K562 (cell line): Measurements from ENCODE around the gene FGF2. TPM values are rescaled to one million over a fixed set of nuclear protein-coding genes. Genes with fewer than 3 reads are reported as not detected.

Experiments used
- ATAC-seq: fragments of 200-7000 bp; cut with Tn5 transposase; 3 replicates; pipeline ENCODE4 v1.9.1; 2020; ENCODE audit warnings: moderate library complexity
- BruUV-seq: library from RNA; stranded (reverse); fragments of 400-500 nt; replicated peaks from 2 replicates; lab custom pipeline; 2021; lab: Mats Ljungman, UMichigan
- CTCF ChIA-PET: fragments of 300-600 bp; formaldehyde crosslinking; extraction: SDS; loops from one replicate; lab custom pipeline; 2021; ENCODE audit warnings: low intra/inter-chr PET ratio; lab: Yijun Ruan, JAX
- POLR2A ChIA-PET: fragments of 300-600, 350-650 bp; sonication (Branson Sonifier 250); formaldehyde crosslinking; extraction: SDS; loops from one replicate; lab custom pipeline; 2021; ENCODE audit warnings: antibody characterized with exemption, inconsistent platforms; lab: Yijun Ruan, JAX
- DNase-seq, 4 experiments: peaks; one replicate each; pipeline versions ENCODE4 v3.0.0 to v3.0.0-alpha.2; 2011 to 2018; ENCODE audit warnings: low spot score in 3 of 4, mixed read lengths in 3 of 4; ENCODE audit errors: extremely low read depth in 1 of 4
- FAIRE-seq: peaks from 2 replicates; lab custom pipeline; 2011; peaks lifted over from hg19 to GRCh38; lab: Jason Lieb, UNC
- H2AFZ ChIP-seq: 2 replicates; pipeline ENCODE4 v1.6.0; 2011; ENCODE audit warnings: low read depth, low read length, control low read depth, inconsistent platforms
- H3K27ac ChIP-seq: fragments of 200-600 bp; 3 replicates; pipeline ENCODE4 v1.8.0; 2011; ENCODE audit warnings: low read depth, mild to moderate bottlenecking, control low read depth, inconsistent platforms, low read length, moderate library complexity, mixed read lengths; ENCODE audit errors: extremely low read depth
- H3K27me3 ChIP-seq, 2 experiments: fragments of 300-600 bp in 1 of 2; 2 replicates in 1 of 2; 3 replicates in 1 of 2; pipeline versions ENCODE4 v1.6.0 to v1.8.0; 2011; ENCODE audit warnings: inconsistent platforms in 2 of 2, low read length in 2 of 2, mild to moderate bottlenecking in 1 of 2, mixed read lengths in 1 of 2, moderate library complexity in 1 of 2; ENCODE audit not compliant: control insufficient read depth in 2 of 2, insufficient read depth in 2 of 2
- H3K36me3 ChIP-seq: fragments of 300-600 bp; 3 replicates; pipeline ENCODE4 v1.8.0; 2011; ENCODE audit warnings: mild to moderate bottlenecking, low read length, inconsistent platforms; ENCODE audit not compliant: control insufficient read depth, insufficient read depth
- H3K4me1 ChIP-seq, 2 experiments: fragments of 200-600 bp in 1 of 2; replicated peaks in 1 of 2; 2 replicates in 1 of 2; 3 replicates in 1 of 2; pipeline versions ENCODE4 v1.5.1 to v1.8.0; 2011; ENCODE audit warnings: inconsistent platforms in 2 of 2, low read length in 2 of 2, mild to moderate bottlenecking in 1 of 2, mixed read lengths in 1 of 2, moderate library complexity in 1 of 2; ENCODE audit not compliant: control insufficient read depth in 2 of 2, insufficient read depth in 2 of 2
- H3K4me2 ChIP-seq: 2 replicates; pipeline ENCODE4 v1.6.1; 2011; ENCODE audit warnings: low read length, control low read depth, inconsistent platforms, mixed read lengths; ENCODE audit not compliant: insufficient read depth
- H3K4me3 ChIP-seq: fragments of 200-600 bp; sonication (generic), shearing (Covaris generic); 2 replicates; pipeline ENCODE4 v1.5.1; 2016; ENCODE audit warnings: control low read depth, inconsistent platforms
- H3K79me2 ChIP-seq: fragments of 200-600 bp; 3 replicates; pipeline ENCODE4 v1.8.0; 2011; ENCODE audit warnings: low read length, inconsistent platforms; ENCODE audit not compliant: control insufficient read depth, insufficient read depth
- H3K9ac ChIP-seq, 2 experiments: 2 replicates each; pipeline versions ENCODE4 v1.6.0 to v1.6.1; 2011; ENCODE audit warnings: low read depth in 2 of 2, low read length in 2 of 2, control low read depth in 1 of 2, inconsistent platforms in 1 of 2, mild to moderate bottlenecking in 1 of 2, mixed read lengths in 1 of 2; ENCODE audit not compliant: insufficient read depth in 1 of 2
- H3K9me1 ChIP-seq: one replicate; pipeline ENCODE4 v1.6.0; 2011; ENCODE audit warnings: inconsistent platforms, mild to moderate bottlenecking, low read length, moderate library complexity; ENCODE audit not compliant: control insufficient read depth, insufficient read depth
- H3K9me3 ChIP-seq: replicated peaks from 2 replicates; pipeline ENCODE4 v1.5.1; 2011; ENCODE audit warnings: low read depth, low read length, inconsistent platforms; ENCODE audit not compliant: control insufficient read depth, insufficient read depth
- H4K20me1 ChIP-seq: replicated peaks from 2 replicates; pipeline ENCODE4 v1.6.1; 2011; ENCODE audit warnings: low read length, inconsistent platforms, mixed read lengths; ENCODE audit not compliant: control insufficient read depth, insufficient read depth
- CBFA2T2 ChIP-seq: fragments of 450-650 bp; conservative IDR thresholded peaks from 2 replicates; pipeline ENCODE4 v1.6.1; 2017; ENCODE audit warnings: mild to moderate bottlenecking
- EGR1 ChIP-seq: fragments of 450-650 bp; conservative IDR thresholded peaks from 2 replicates; pipeline ENCODE4 v1.6.1; 2017; ENCODE audit warnings: mild to moderate bottlenecking
- FOXP1 ChIP-seq: sonication (generic); formaldehyde crosslinking; IDR thresholded peaks from 2 replicates; pipeline ENCODE4 v1.8.0; 2022; ENCODE audit warnings: mild to moderate bottlenecking, missing genetic modification reagents
- GATAD2B ChIP-seq: fragments of 450-650 bp; IDR thresholded peaks from 2 replicates; pipeline ENCODE4 v1.6.1; 2017; ENCODE audit warnings: mild to moderate bottlenecking, borderline replicate concordance
- MYC ChIP-seq, 2 experiments: fragments of 250-450 bp in 1 of 2; sonication (Bioruptor Pico) in 1 of 2; IDR thresholded peaks; 2 replicates each; pipeline versions ENCODE4 v1.5.1 to v1.6.1; 2012 to 2021; ENCODE audit warnings: low read depth in 2 of 2, borderline replicate concordance in 1 of 2, improper control_type of control experiment in 1 of 2, low read length in 1 of 2, mild to moderate bottlenecking in 1 of 2, moderate library complexity in 1 of 2
- PHB2 ChIP-seq: fragments of 450-650 bp; IDR thresholded peaks from 2 replicates; pipeline ENCODE4 v1.6.1; 2017; ENCODE audit warnings: low read depth
- ZNF121 ChIP-seq: sonication (generic); formaldehyde crosslinking; conservative IDR thresholded peaks from 2 replicates; pipeline ENCODE4 v1.8.0; 2022; ENCODE audit warnings: missing genetic modification reagents
- WGBS: fragments of 100-300 bp; shearing (Covaris generic); methylation state at CpG from one replicate; pipeline ENCODE4 v1.1.6; 2016; ENCODE audit warnings: low coverage, mixed read lengths; ENCODE audit not compliant: insufficient coverage; ENCODE audit errors: missing lambda C conversion rate; 5-methylcytosine and 5-hydroxymethylcytosine counted together
- in situ Hi-C: fragments of 300-500 bp; cut with MboI; formaldehyde crosslinking; loops from 4 replicates; pipeline ENCODE4 v1.15.0; 2018; ENCODE audit warnings: inconsistent platforms, mixed read lengths
- intact Hi-C: fragments of 100-400 bp; cut with micrococcal nuclease; formaldehyde crosslinking; loops from 2 replicates; pipeline ENCODE4 v1.14.2; 2022
- polyA plus RNA-seq, 8 experiments: library from polyadenylated mRNA; depleted of rRNA in 4 of 8; stranded (reverse) in 5 of 8; unstranded in 3 of 8; fragments of >200 nt; fragmentation: Nextera tagmentation in 2 of 8; fragmentation: Illumina TruSeq in 1 of 8; extraction: Ambion mirVana in 2 of 8; extraction: Trizol in 1 of 8; gene quantifications; 2 replicates each; pipeline versions ENCODE4 v1.2.1 to v1.2.3, GENCODE V29; 2011 to 2014; ENCODE audit warnings: inconsistent platforms in 1 of 8, missing spikeins in 1 of 8
- total RNA-seq, 7 experiments: library from RNA; depleted of rRNA in 6 of 7; stranded (reverse); fragments of >200 nt in 6 of 7; fragmentation: Illumina TruSeq in 2 of 7; extraction: Trizol in 2 of 7; gene quantifications; 2 replicates each; pipeline versions ENCODE4 v1.2.1 to v1.2.3, GENCODE V29; 2011 to 2021; ENCODE audit warnings: low replicate concordance in 1 of 7

The FGF2 gene
- total and polyA plus RNA-seq, 9 of the 15 experiments (the other 6 are each of a cell fraction or from before 2014, with no cell fraction given), result 2.5 to 19.4 (median 9.2) TPM

DNA sequence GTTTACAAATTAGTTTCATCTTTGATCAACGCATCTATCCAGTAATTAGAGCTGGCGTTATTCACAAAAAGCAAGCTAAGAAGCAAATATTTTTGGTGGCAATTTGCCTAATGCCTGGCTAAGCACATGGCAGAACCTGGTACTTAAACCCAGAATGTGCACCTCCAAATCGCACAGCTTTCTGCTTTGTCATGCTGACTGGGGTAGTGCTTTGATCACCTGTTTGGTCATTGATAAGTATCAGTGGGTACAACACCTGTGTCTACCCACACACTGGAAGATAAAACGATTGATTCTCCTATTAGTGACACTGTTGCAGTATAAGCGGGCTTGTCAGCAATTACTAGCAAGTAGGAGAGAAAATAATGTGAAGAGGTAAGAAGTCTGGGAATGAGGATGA, 93.8 kb downstream of the FGF2 start (continued):
- TF ChIP-seq MYC (IDR thresholded peaks at IDR 0.05; ENCODE audit: low read depth, low read length) (0 out of 2 replicates have a peak, but pooled peaks have one; percentile 34), MYC (CRISPR knock-in tag; IDR thresholded peaks at IDR 0.05; ENCODE audit: borderline replicate concordance, low read depth) (no peak), EGR1 (peak; percentile 25; the same call in 1 of the 2 replicates), GATAD2B (0 out of 2 replicates have a peak, but pooled peaks have one; percentile 24), FOXP1 (no peak), CBFA2T2 (peak; percentile 27; the same call in 1 of the 2 replicates)

DNA sequence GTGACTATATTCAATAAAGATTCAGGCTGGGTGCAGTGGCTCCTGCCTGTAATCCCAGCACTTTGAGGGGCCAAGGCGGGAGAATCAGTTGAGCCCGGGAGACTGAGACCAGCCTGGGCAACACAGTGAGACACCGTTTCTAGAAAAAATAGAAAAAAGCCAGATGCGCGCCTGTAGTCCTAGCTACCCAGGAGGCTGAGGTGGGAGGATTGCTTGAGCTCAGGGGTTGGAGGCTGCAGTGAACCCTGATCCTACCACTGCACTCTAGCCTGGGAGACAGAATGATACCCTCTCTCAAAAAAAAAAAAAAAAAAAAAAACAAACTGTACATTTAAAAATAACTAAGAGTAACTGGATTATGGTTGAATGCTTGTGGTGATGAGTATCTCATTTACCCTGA, 94.7 kb downstream of the FGF2 start:
- FAIRE-seq (no peak), DNase-seq (no peak), ATAC-seq (no peak)
- H3K9me3 ChIP-seq, result no peaks in the 10 kb centered on the region
- H3K36me3 ChIP-seq, result peaks cover 22% of the 10 kb centered on the region; the same call in 2 of the 3 replicates
- H3K27me3 ChIP-seq, result no peaks in the 10 kb centered on the region
- H3K4me1 ChIP-seq, result peaks cover 6 to 24% of the 10 kb centered on the region in 2 experiments; a peak in 4 of 5 replicates
- peak overlapping the region; percentile 85 for H3K4me3 ChIP-seq
- H3K4me2 ChIP-seq, result peak overlapping the region; percentile 95
- H3K9me1 ChIP-seq, result peaks cover 3% of the 10 kb centered on the region
- H2AFZ ChIP-seq, result peak overlapping the region; percentile 71
- H4K20me1 ChIP-seq, result no peaks in the 10 kb centered on the region
- in situ Hi-C loops, result loop anchor here (5.0 to 25.0 kb wide), 2 partner anchors 169 to 1059 kb away; partner anchors contain the start of gene BBS7
- 37% methylated on average over 5 of the region's 5 CpGs for WGBS
- intact Hi-C loops, result no loop called here
- H3K9ac ChIP-seq, result peak overlapping the region; percentile 46 to 84; a peak in 3 of 4 replicates
- H3K27ac ChIP-seq, result peak overlapping the region; percentile 85
- ChIA-PET POLR2A (interaction anchor here (0.7 to 1.6 kb wide), 6 partner anchors 9 to 1477 kb away, joined by 3 to 4 read pairs (median 3); no protein-coding TSS in a partner anchor), CTCF (no interaction called here)
- no TSS peak for BruUV-seq
- TF ChIP-seq PHB2 (no peak), ZNF121 (CRISPR knock-in tag) (peak; percentile 28; the same call in 1 of the 2 replicates)
- peaks cover 65% of the 10 kb centered on the region for H3K79me2 ChIP-seq
